Left ventricle myocardium inferior (tissue), 1 donor: ENCODE data around the gene ATP6V1F. TPM values are rescaled to one million over a fixed set of nuclear protein-coding genes. Genes with fewer than 3 reads are reported as not detected.
A peak's percentile ranks its signal among the peaks of the same experiment; 100 is the strongest.

Experiments
- DNase-seq: peaks from one replicate; pipeline ENCODE4 v3.0.0-alpha.2; 2020
- H3K27ac ChIP-seq: fragments of 200-600 bp; replicated peaks from 2 replicates; pipeline ENCODE4 v1.8.0; 2021
- H3K27me3 ChIP-seq: fragments of 200-600 bp; 2 replicates; pipeline ENCODE4 v1.8.0; 2021; ENCODE audit warnings: low read depth
- H3K36me3 ChIP-seq: fragments of 200-600 bp; 2 replicates; pipeline ENCODE4 v1.8.0; 2021
- H3K4me1 ChIP-seq: fragments of 200-600 bp; 2 replicates; pipeline ENCODE4 v1.8.0; 2021
- H3K4me3 ChIP-seq: fragments of 200-600 bp; 2 replicates; pipeline ENCODE4 v1.8.0; 2021; ENCODE audit warnings: mild to moderate bottlenecking, moderate library complexity
- H3K9me3 ChIP-seq: fragments of 200-600 bp; replicated peaks from 2 replicates; pipeline ENCODE4 v1.8.0; 2021
- CTCF ChIP-seq: fragments of 200-600 bp; IDR thresholded peaks from 2 replicates; pipeline ENCODE4 v1.8.0; 2021; ENCODE audit warnings: antibody characterized with exemption, mild to moderate bottlenecking, borderline replicate concordance
- intact Hi-C: fragments of 100-400 bp; cut with micrococcal nuclease; formaldehyde crosslinking; loops from one replicate; pipeline ENCODE4 v1.11.0; 2022
- long read RNA-seq: library from polyadenylated mRNA; unstranded; transcript quantifications from one replicate; pipeline ENCODE4 v2.0.0, GENCODE V29; 2021
- total RNA-seq: library from RNA; stranded (reverse); fragmentation: NEBNext Ultra II Directional; extraction: Animal tissue kit (Norgen Biotek cat#: 25700); gene quantifications from one replicate; pipeline ENCODE4 v1.2.1, GENCODE V29; 2021
- donor health status: DM: no; HTN: yes; CAD: no; lungs with severe emphysema.

Gene ATP6V1F
- 101 TPM for total RNA-seq
- long read RNA-seq, transcript ATP6V1F-201 (2 exons, 704 nt) = major isoform, 47 of 49 reads
- long read RNA-seq, partial matches to known transcripts = 2 of 49 reads
- long read RNA-seq, other reads (novel, unspliced or antisense) = 0 of 49 reads

GRCh38 chr7:128862571-128863432, at the start of gene ATP6V1F:
Gene ATP6V1F, plus strand, starts transcription at chr7:128862856. Its CDS starts 49 bp downstream, at chr7:128862905.
- Histone ChIP-seq H3K27ac (peak within 1 kb of the TSS; percentile 79), H3K4me1 (peaks cover 53% of the 10 kb centered on the region)

GRCh38 chr7:128814499-128814898, 48.2 kb upstream of the ATP6V1F start:
- TF ChIP-seq CTCF = no peak
- Histone ChIP-seq H3K27me3 (no peaks in the 10 kb centered on the region), H3K27ac (no peak overlapping the region), H3K4me3 (no peak overlapping the region), H3K9me3 (no peaks in the 10 kb centered on the region), H3K36me3 (no peaks in the 10 kb centered on the region), H3K4me1 (peaks cover 13% of the 10 kb centered on the region)
- intact Hi-C loops = no loop called here
- DNase-seq = no peak

More at GRCh38 chr7:128862571-128863432, at the start of gene ATP6V1F:
- Histone ChIP-seq H3K4me3 (peak within 1 kb of the TSS; percentile 91), H3K9me3 (no peaks in the 10 kb centered on the region), H3K27me3 (no peaks in the 10 kb centered on the region), H3K36me3 (peaks cover 17% of the 10 kb centered on the region)
- intact Hi-C loops = no loop called here
- TF ChIP-seq CTCF = no peak
- DNase-seq = peak; percentile 98

GRCh38 chr7:128815289-128815942, 47.2 kb upstream of the ATP6V1F start:
- H3K4me3 ChIP-seq = no peak overlapping the region
- no peaks in the 10 kb centered on the region for H3K36me3 ChIP-seq
- H3K4me1 ChIP-seq = peaks cover 13% of the 10 kb centered on the region
- no peaks in the 10 kb centered on the region for H3K27me3 ChIP-seq
- DNase-seq = no peak
- intact Hi-C loops = no loop called here
- H3K9me3 ChIP-seq = no peaks in the 10 kb centered on the region
- no peak overlapping the region for H3K27ac ChIP-seq
- TF ChIP-seq CTCF = no peak

GRCh38 chr7:128818694-128819093, 44.0 kb upstream of the ATP6V1F start:
- no peak for DNase-seq
- Histone ChIP-seq H3K4me3 (no peak overlapping the region), H3K27ac (no peak overlapping the region), H3K4me1 (no peaks in the 10 kb centered on the region), H3K27me3 (no peaks in the 10 kb centered on the region), H3K9me3 (no peaks in the 10 kb centered on the region), H3K36me3 (no peaks in the 10 kb centered on the region)
- no peak for TF ChIP-seq CTCF
- intact Hi-C loops = no loop called here

- H3K27ac ChIP-seq = no peak overlapping the region
- no peaks in the 10 kb centered on the region for H3K36me3 ChIP-seq
- peaks cover 4% of the 10 kb centered on the region for H3K4me1 ChIP-seq
- intact Hi-C loops = no loop called here
- no peak for DNase-seq
- no peak for TF ChIP-seq CTCF
- H3K9me3 ChIP-seq = no peaks in the 10 kb centered on the region
- H3K27me3 ChIP-seq = no peaks in the 10 kb centered on the region
- H3K4me3 ChIP-seq = no peak overlapping the region
Observed at GRCh38 chr7:128821724-128822123, 40.9 kb upstream of the ATP6V1F start.
